ENCODE measurements around the gene C14orf180. TPM values are rescaled to one million over a fixed set of nuclear protein-coding genes. Genes with fewer than 3 reads are reported as not detected.

The C14orf180 gene
- total RNA-seq, 1 donor from 2014 or later, result not detected

DNA sequence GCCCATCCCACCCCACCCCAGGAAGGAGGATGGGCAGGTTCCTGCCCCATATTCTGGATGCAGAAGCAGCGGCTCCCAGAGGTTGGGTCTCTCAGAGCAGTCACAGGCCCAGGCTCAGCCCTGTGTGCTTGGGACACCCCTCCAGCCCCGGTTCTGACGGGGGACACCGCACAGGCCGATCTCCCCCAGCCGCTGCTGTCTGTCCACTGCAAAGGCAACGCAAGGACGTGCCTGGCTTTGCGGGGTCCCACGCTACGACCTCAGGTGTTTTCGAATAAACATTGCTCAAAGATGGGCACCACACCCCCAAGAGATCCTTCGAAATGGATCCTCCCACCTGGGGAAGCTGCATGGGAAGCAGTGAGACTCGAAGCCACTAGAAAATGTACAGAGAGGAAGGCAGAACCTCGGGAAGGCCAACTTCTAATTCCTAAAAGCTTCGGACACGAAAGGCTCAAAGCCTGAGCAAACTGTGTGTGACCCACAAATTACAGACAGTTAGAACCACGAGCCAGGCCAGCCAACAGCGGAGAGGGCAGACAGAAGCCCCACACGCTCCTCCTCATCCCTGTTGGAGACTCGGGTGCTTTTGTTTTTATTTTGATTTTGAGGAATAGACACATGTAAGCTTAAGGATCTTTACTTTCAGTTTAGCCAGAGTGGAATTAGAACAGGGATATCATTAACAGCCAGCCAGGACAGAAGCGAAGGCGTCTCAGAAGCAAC, 10.8 kb downstream of the C14orf180 start:
- H3K4me1 Mint-ChIP-seq (ENCODE audit: low read depth), result peaks cover 3% of the 10 kb centered on the region
- H3K27me3 Mint-ChIP-seq, result peaks cover 16% of the 10 kb centered on the region
- no peak for DNase-seq (ENCODE audit: low spot score, unreplicated experiment)
- H3K9me3 Mint-ChIP-seq (ENCODE audit: low read depth), result no peaks in the 10 kb centered on the region
- TF ChIP-seq, protein P1, sequence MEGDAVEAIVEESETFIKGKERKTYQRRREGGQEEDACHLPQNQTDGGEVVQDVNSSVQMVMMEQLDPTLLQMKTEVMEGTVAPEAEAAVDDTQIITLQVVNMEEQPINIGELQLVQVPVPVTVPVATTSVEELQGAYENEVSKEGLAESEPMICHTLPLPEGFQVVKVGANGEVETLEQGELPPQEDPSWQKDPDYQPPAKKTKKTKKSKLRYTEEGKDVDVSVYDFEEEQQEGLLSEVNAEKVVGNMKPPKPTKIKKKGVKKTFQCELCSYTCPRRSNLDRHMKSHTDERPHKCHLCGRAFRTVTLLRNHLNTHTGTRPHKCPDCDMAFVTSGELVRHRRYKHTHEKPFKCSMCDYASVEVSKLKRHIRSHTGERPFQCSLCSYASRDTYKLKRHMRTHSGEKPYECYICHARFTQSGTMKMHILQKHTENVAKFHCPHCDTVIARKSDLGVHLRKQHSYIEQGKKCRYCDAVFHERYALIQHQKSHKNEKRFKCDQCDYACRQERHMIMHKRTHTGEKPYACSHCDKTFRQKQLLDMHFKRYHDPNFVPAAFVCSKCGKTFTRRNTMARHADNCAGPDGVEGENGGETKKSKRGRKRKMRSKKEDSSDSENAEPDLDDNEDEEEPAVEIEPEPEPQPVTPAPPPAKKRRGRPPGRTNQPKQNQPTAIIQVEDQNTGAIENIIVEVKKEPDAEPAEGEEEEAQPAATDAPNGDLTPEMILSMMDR (IDR thresholded peaks at IDR 0.05; ENCODE audit: unreplicated experiment), result no peak
- H3K4me3 Mint-ChIP-seq (ENCODE audit: low read depth), result no peak overlapping the region
- H3K27ac Mint-ChIP-seq, result no peak overlapping the region
- no peaks in the 10 kb centered on the region for H3K36me3 Mint-ChIP-seq (ENCODE audit: insufficient read depth)

DNA sequence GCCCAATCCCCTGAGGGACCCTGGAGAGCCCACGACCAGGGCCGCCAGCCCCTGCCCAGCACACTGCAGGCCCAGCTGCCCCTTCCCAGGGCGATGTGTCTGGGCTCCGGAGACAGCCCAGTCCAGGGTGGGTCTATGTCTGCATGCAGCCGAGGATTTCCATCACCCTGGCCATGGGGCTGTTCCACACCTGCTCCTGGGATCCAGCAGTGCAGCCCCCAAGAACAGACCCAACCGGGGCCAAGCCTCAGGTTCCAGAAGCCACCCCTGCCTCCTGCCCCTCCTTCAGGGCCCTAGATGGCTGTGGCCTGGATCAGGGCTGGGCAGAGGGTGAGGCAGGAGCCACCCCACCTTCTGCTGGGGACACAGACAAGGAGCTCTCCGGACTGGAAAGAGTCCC, 11.5 kb downstream of the C14orf180 start:
- H3K9me3 Mint-ChIP-seq (ENCODE audit: low read depth), result no peaks in the 10 kb centered on the region
- TF ChIP-seq, protein P1 (IDR thresholded peaks at IDR 0.05; ENCODE audit: unreplicated experiment), result no peak
- peaks cover 3% of the 10 kb centered on the region for H3K4me1 Mint-ChIP-seq (ENCODE audit: low read depth)
- no peaks in the 10 kb centered on the region for H3K36me3 Mint-ChIP-seq (ENCODE audit: insufficient read depth)
- DNase-seq (ENCODE audit: low spot score, unreplicated experiment), result no peak
- H3K27ac Mint-ChIP-seq, result no peak overlapping the region
- no peak overlapping the region for H3K4me3 Mint-ChIP-seq (ENCODE audit: low read depth)
- peaks cover 10% of the 10 kb centered on the region for H3K27me3 Mint-ChIP-seq

DNA sequence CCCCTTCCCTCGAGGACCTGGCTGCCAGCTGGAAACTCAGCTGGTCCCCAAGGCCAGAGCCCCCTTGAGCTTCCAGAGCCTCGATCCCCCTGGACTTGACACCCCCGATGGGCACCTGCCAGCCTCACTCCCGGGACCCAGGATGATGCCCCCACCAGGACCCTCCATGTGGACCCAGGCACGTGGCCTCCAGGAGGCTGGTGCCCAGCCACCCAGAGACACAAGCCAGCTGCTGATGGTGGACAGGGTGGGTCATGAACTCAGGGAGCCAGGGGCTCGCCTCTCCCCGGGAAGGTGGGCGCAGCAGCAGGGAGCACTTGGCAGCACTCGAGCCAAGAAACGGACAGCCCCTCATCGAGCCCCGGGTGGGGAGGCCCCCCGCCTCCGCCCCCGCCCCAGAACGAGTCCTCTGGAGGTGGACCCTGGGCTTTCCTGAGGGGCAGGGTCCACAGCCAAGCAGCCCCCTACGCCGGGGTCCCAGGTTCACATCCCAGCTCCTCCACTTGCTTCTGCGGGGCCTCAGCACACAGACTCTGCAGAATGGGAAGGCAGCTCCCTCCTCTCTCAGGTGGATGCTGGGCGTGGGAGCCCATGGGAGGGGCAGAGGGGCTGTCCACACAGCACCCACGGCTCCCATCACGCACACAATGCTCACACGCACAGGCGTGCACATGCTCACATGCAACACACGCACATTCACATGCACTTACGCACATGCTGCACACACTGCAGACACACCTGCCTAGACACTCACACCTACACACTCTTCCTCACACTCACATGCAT, 12.1 kb downstream of the C14orf180 start:
- Mint-ChIP-seq H3K27ac (no peak overlapping the region), H3K27me3 (peaks cover 10% of the 10 kb centered on the region), H3K4me3 (ENCODE audit: low read depth) (no peak overlapping the region), H3K4me1 (ENCODE audit: low read depth) (peaks cover 3% of the 10 kb centered on the region), H3K9me3 (ENCODE audit: low read depth) (no peaks in the 10 kb centered on the region), H3K36me3 (ENCODE audit: insufficient read depth) (no peaks in the 10 kb centered on the region)
- TF ChIP-seq, protein P1 (IDR thresholded peaks at IDR 0.05; ENCODE audit: unreplicated experiment), result no peak
- DNase-seq (ENCODE audit: low spot score, unreplicated experiment), result no peak

DNA sequence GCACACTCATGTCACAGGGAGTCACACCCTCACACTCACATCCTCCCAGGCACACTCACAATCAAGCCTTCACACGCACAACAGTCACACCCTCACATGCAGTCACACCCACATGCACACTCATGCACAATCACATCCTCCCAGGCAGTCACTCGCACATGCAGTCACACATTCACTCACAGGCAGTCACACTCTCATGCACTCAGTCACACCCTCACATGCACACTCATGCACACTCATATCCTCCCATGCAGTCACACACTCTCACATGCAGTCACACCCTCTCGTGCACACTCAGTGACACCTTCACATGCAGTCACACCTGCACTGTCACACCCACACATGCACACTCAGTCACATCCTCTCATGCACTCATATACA, 12.7 kb downstream of the C14orf180 start:
- H3K9me3 Mint-ChIP-seq (ENCODE audit: low read depth), result no peaks in the 10 kb centered on the region
- H3K36me3 Mint-ChIP-seq (ENCODE audit: insufficient read depth), result no peaks in the 10 kb centered on the region
- TF ChIP-seq, protein P1 (IDR thresholded peaks at IDR 0.05; ENCODE audit: unreplicated experiment), result no peak
- no peak overlapping the region for H3K27ac Mint-ChIP-seq
- no peak overlapping the region for H3K4me3 Mint-ChIP-seq (ENCODE audit: low read depth)
- no peak for DNase-seq (ENCODE audit: low spot score, unreplicated experiment)
- H3K27me3 Mint-ChIP-seq, result peaks cover 10% of the 10 kb centered on the region
- peaks cover 3% of the 10 kb centered on the region for H3K4me1 Mint-ChIP-seq (ENCODE audit: low read depth)

DNA sequence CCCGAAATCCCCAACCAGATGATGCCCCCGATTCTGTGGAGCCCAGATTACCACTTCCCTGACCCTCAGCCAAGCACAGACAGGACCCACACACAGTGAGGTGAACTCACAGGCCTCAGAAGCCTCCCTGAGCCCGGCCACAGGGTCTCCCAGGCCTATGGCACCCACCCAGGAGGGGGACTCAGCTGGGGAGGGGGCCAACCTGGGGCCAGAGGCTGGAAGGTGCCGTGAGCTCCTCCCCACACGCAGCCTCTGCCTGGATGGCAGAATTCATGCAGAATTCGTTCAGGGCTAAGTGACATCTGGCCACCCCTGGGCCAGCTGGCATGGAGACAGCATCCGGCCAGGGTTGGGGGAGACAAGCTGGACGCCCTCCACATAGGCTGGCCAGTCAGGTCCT, 13.2 kb downstream of the C14orf180 start:
- H3K36me3 Mint-ChIP-seq (ENCODE audit: insufficient read depth), result no peaks in the 10 kb centered on the region
- H3K4me1 Mint-ChIP-seq (ENCODE audit: low read depth), result peaks cover 3% of the 10 kb centered on the region
- peaks cover 10% of the 10 kb centered on the region for H3K27me3 Mint-ChIP-seq
- no peak overlapping the region for H3K27ac Mint-ChIP-seq
- DNase-seq (ENCODE audit: low spot score, unreplicated experiment), result no peak
- no peaks in the 10 kb centered on the region for H3K9me3 Mint-ChIP-seq (ENCODE audit: low read depth)
- H3K4me3 Mint-ChIP-seq (ENCODE audit: low read depth), result no peak overlapping the region
- TF ChIP-seq, protein P1 (IDR thresholded peaks at IDR 0.05; ENCODE audit: unreplicated experiment), result no peak
